Upper lobe of right lung (tissue), 1 donor: ENCODE results near the gene MIOX. TPM values are rescaled to one million over a fixed set of nuclear protein-coding genes. Genes with fewer than 3 reads are reported as not detected.
A peak's percentile ranks its signal among the peaks of the same experiment; 100 is the strongest.

Experiments
- ATAC-seq: fragments of 200-7000 bp; cut with Tn5 transposase; one replicate; pipeline ENCODE4 v1.9.1; 2020; ENCODE audit warnings: mild to moderate bottlenecking, moderate library complexity
- DNase-seq: peaks from one replicate; pipeline ENCODE4 v3.0.0-alpha.2; 2020
- H3K27ac ChIP-seq: fragments of 200-600 bp; one replicate; pipeline ENCODE4 v1.8.0; 2022
- H3K27me3 ChIP-seq: fragments of 200-600 bp; one replicate; pipeline ENCODE4 v1.8.0; 2022; ENCODE audit warnings: mild to moderate bottlenecking
- H3K36me3 ChIP-seq: fragments of 200-600 bp; one replicate; pipeline ENCODE4 v1.8.0; 2022
- H3K4me1 ChIP-seq: fragments of 200-600 bp; one replicate; pipeline ENCODE4 v1.8.0; 2022
- H3K4me3 ChIP-seq: fragments of 200-600 bp; one replicate; pipeline ENCODE4 v1.8.0; 2022; ENCODE audit warnings: mild to moderate bottlenecking
- H3K9me3 ChIP-seq: fragments of 200-600 bp; one replicate; pipeline ENCODE4 v1.8.0; 2022
- intact Hi-C: fragments of 100-400 bp; cut with DNase I; formaldehyde crosslinking; loops from one replicate; pipeline ENCODE4 v1.11.0; 2022
- total RNA-seq: library from RNA; stranded (reverse); fragmentation: NEBNext Ultra II Directional; extraction: Animal tissue kit (Norgen Biotek cat#: 25700); gene quantifications from one replicate; pipeline ENCODE4 v1.2.1, GENCODE V29; 2021
- TF ChIP-seq, protein P1 (sequence below): fragments of 200-600 bp; IDR thresholded peaks from one replicate; pipeline ENCODE4 v1.8.0; 2022; ENCODE audit warnings: antibody characterized with exemption
- donor health status: DM: no; HTN: yes; CAD: no; lungs with severe emphysema.

Gene MIOX
- total RNA-seq, 1 donor from 2014 or later, result not detected

DNA sequence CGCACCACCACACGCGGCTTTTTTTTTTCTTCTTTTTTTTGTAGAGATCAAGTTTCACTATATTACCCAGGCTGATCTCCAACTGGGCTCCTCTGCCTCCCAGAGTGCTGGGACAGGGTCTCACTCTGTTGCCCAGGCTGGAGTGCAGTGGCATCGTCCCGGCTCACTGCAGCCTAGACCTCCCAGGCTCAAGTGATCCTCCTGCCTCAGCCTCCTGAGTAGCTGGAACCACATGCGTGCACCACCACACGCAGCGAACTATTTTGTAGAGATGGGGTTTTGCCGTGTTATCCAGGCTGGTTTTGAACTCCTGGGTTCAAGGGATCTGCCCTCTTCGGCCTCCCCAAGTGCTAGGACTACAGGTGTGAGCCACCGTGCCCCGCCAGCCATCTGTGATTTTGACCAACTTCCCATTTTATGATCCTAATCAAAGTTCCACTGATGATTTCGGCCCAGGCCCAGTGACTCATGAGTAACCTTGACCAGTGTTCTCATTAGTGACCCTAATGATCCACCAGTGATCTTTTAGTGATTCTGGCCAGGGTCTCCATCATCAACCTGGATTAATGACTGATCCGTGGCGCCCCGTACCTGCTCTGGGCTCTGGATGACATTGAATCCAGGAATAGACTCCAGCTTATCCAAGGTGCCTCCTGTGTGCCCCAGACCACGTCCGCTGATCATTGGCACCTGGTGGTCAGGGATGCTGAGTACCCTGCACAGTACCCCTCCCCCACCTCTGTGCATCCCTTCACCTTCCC is 41.4 kb downstream of the MIOX start:
- H3K36me3 ChIP-seq, result peaks cover 10% of the 10 kb centered on the region
- H3K4me3 ChIP-seq, result peak overlapping the region; percentile 72
- DNase-seq, result no peak

DNA sequence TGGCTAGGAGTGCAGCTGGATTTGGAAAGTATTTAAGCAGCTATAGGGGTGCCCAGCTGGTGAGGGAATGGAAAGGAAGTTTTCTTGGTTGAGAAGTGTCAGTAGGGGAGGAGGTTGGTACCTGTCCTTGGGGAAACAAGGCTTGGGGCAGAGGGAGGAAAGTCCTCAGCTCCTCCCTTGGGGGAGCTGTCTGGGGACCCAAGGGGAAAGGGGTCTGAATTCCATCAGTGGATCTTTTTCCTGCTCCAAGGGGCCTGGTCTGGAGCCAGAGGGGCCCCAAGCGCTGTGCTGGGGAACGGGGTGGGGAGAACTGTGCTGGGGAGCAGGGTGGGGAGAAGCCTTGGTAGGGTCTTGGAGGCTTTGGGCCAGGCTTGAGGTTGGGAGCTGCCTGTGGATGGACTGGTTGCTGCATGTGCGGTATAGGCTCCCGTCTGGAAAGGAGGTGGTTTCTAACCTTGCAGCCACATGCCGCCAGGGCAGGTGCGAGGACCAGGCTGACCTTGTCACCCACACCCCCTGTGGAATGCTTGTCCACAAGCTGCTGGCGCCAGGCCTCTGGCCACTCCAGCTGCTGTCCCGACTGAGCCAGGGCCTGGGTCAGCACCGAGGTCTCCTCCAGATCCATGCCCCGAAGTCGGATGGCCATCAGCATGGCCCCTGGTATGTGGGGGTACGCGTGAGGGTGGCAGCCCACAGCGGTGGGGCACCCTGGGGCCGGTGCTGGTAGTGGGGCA is 42.2 kb downstream of the MIOX start:
- H3K4me1 ChIP-seq, result peaks cover 54% of the 10 kb centered on the region
- ATAC-seq (no peak), DNase-seq (no peak)
- peak overlapping the region; percentile 99 for H3K27ac ChIP-seq
- no peaks in the 10 kb centered on the region for H3K9me3 ChIP-seq
- intact Hi-C loops, result no loop called here
- peak overlapping the region; percentile 72 for H3K4me3 ChIP-seq
- H3K36me3 ChIP-seq, result peaks cover 3% of the 10 kb centered on the region
- H3K27me3 ChIP-seq, result no peaks in the 10 kb centered on the region
- TF ChIP-seq, protein P1, sequence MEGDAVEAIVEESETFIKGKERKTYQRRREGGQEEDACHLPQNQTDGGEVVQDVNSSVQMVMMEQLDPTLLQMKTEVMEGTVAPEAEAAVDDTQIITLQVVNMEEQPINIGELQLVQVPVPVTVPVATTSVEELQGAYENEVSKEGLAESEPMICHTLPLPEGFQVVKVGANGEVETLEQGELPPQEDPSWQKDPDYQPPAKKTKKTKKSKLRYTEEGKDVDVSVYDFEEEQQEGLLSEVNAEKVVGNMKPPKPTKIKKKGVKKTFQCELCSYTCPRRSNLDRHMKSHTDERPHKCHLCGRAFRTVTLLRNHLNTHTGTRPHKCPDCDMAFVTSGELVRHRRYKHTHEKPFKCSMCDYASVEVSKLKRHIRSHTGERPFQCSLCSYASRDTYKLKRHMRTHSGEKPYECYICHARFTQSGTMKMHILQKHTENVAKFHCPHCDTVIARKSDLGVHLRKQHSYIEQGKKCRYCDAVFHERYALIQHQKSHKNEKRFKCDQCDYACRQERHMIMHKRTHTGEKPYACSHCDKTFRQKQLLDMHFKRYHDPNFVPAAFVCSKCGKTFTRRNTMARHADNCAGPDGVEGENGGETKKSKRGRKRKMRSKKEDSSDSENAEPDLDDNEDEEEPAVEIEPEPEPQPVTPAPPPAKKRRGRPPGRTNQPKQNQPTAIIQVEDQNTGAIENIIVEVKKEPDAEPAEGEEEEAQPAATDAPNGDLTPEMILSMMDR, result no peak

More for the DNA sequence above, 41.4 kb downstream of the MIOX start:
- H3K27me3 ChIP-seq, result no peaks in the 10 kb centered on the region
- intact Hi-C loops, result no loop called here
- ATAC-seq, result no peak
- peak overlapping the region; percentile 99 for H3K27ac ChIP-seq
- H3K4me1 ChIP-seq, result peaks cover 47% of the 10 kb centered on the region
- no peaks in the 10 kb centered on the region for H3K9me3 ChIP-seq
- TF ChIP-seq, protein P1, result no peak

DNA sequence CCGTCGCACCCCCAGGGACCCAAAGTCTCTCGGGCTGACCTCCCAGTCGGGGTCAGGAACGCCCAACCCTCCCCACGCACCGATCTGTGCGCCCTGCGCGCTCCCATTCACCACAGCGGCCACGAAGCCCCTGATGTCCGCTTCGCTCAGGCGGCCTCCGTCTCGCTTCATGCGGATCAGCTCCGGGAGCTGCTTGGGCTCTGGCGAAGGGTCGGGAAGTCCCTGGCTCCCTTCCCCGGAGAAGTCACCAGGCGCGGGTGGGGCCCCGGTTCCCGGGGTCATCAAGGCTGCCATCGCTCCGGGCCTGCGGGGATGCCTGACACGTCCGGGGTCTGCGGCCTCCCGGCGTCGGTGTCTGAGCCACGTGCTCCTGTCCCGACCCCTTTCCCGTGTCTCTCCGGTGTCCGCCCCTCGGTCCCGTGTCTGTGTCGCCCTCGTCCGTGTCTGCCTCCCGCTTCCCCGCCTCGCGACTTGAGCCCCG is 42.8 kb downstream of the MIOX start:
- H3K4me1 ChIP-seq, result peaks cover 55% of the 10 kb centered on the region
- no peaks in the 10 kb centered on the region for H3K9me3 ChIP-seq
- TF ChIP-seq, protein P1, result no peak
- intact Hi-C loops, result no loop called here
- ATAC-seq (no peak), DNase-seq (no peak)
- H3K4me3 ChIP-seq, result peak overlapping the region; percentile 72
- H3K27me3 ChIP-seq, result no peaks in the 10 kb centered on the region
- H3K36me3 ChIP-seq, result no peaks in the 10 kb centered on the region
- peak overlapping the region; percentile 99 for H3K27ac ChIP-seq

DNA sequence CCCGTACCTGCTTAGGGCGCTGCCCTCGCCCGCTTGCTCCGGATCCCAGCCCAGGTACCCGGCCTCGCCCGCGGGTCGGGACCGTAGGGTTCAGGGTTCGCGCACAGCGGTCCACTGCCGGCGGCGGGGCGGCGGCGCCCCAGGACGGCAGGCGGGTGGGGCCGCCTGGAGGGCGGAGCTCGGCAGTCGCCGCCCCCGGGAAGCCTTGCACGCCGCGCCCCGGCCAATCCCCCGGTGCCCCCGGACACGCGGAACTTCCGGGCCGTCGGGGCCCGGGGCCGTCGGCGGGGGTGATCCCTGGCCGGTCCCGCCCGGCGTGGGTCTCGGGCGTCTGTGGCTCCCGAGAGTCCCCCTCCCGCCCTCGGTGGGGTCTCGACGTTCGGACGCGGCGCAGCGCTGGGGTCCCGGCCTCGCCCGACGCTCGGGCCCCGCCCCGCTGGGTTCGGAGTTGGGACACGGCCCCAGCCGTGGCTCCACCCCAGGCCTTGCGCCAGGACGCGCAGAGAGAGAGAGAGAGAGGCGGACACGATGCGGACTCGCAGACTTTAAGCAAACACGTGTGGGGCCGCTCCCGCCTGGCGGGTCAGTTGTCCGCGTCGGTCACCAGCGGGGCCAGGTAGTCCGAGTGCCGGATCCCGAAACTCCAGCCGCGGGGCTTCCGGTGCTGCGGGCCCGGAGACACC is 43.4 kb downstream of the MIOX start, which contains the start of gene TYMP:
Gene TYMP (minus strand): TSS at position 116 of the 683 bp plus-strand sequence. CDS start 303 bp downstream, outside the sequence.
- Histone ChIP-seq H3K4me1 (peaks cover 57% of the 10 kb centered on the region), H3K36me3 (no peaks in the 10 kb centered on the region), H3K4me3 (peak within 1 kb of the TSS; percentile 72), H3K27ac (peak within 1 kb of the TSS; percentile 99), H3K9me3 (no peaks in the 10 kb centered on the region), H3K27me3 (no peaks in the 10 kb centered on the region)
- peak; percentile 52 for ATAC-seq
- TF ChIP-seq, protein P1, result no peak
- intact Hi-C loops, result no loop called here
- DNase-seq, result peak; percentile 96

DNA sequence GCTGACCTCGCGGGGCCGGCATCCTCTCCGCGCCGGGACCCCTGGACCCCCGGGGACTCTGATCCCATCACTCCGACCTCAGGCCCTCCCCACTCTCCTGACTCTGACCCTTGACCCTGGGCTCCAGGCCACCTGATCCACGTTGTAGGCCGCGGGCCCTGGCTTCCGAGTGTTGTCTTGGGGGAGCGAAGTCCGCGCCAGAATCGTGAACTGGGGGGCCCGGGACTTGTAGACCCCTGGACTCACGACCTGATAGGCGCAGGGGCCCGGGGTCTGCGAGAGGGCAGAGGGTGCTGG is 43.9 kb downstream of the MIOX start:
- H3K36me3 ChIP-seq, result no peaks in the 10 kb centered on the region
- TF ChIP-seq, protein P1, result no peak
- DNase-seq, result no peak
- peak overlapping the region; percentile 99 for H3K27ac ChIP-seq
- H3K4me3 ChIP-seq, result peak overlapping the region; percentile 72
- H3K9me3 ChIP-seq, result no peaks in the 10 kb centered on the region
- H3K4me1 ChIP-seq, result peaks cover 57% of the 10 kb centered on the region
- no peaks in the 10 kb centered on the region for H3K27me3 ChIP-seq
- intact Hi-C loops, result no loop called here
- ATAC-seq, result no peak
